GM18520 (cell line): Measurements from ENCODE around the gene NOL12.

Source experiments
- ATAC-seq: cut with Tn5 transposase; IDR thresholded peaks from one replicate; pipeline ENCODE4 v1.9.1; 2021; ENCODE audit not compliant: unreplicated experiment

Gene NOL12

GRCh38 chr22:37741312-37741795, 55.2 kb downstream of the NOL12 start:
- no peak for ATAC-seq

- no peak for ATAC-seq
Observed at GRCh38 chr22:37742376-37743171, 56.4 kb downstream of the NOL12 start.
